ENCODE results near the gene SLC37A1. TPM values are rescaled to one million over a fixed set of nuclear protein-coding genes. Genes with fewer than 3 reads are reported as not detected.

Gene SLC37A1
- total and polyA plus RNA-seq, 4 donors = 2.0 to 7.2 (median 4.3) TPM

GRCh38 chr21:42465803-42466127 lies 47.9 kb upstream of the SLC37A1 start:
- H3K27me3 ChIP-seq (ENCODE audit: control insufficient read depth in 4 of 4, insufficient read depth in 4 of 4, low read length in 3 of 4) = no peaks in the 10 kb centered on the region
- no peak for TF ChIP-seq ATF3 (IDR thresholded peaks at IDR 0.05)
- TF ChIP-seq SP1 (IDR thresholded peaks at IDR 0.05) = no peak
- TF ChIP-seq CTCF (IDR thresholded peaks at IDR 0.05; ENCODE audit: low read depth, low read length, missing input control) = no peak
- no peak for TF ChIP-seq RAD21 (IDR thresholded peaks at IDR 0.05)
- TF ChIP-seq HNF4G (IDR thresholded peaks at IDR 0.05) = no peak
- TF ChIP-seq JUND (IDR thresholded peaks at IDR 0.05) = no peak
- TF ChIP-seq ZBTB33 (IDR thresholded peaks at IDR 0.05) = no peak
- no peak for TF ChIP-seq YY1 (IDR thresholded peaks at IDR 0.05)
- no peak for TF ChIP-seq HNF4A (conservative IDR thresholded peaks at IDR 0.05)
- TF ChIP-seq FOXA1 (IDR thresholded peaks at IDR 0.05) = no peak
- no peak for TF ChIP-seq EGR1 (IDR thresholded peaks at IDR 0.05; ENCODE audit: low read depth in 2 of 2)
- TF ChIP-seq FOXA2 (IDR thresholded peaks at IDR 0.05) = no peak
- no peak for TF ChIP-seq RXRA (IDR thresholded peaks at IDR 0.05)
- no peak for TF ChIP-seq MAX (IDR thresholded peaks at IDR 0.05)
- no peak for TF ChIP-seq REST (IDR thresholded peaks at IDR 0.05)
- TF ChIP-seq NR2F2 (IDR thresholded peaks at IDR 0.05) = no peak
- TF ChIP-seq TAF1 (conservative IDR thresholded peaks at IDR 0.05) = no peak
- H3K27ac ChIP-seq (ENCODE audit: low read depth in 1 of 2, low read length in 2 of 2) = peak overlapping the region in 1 of 2 donors; percentile 36
- DNase-seq (ENCODE audit: low spot score) = no peak
- no peaks in the 10 kb centered on the region for H3K9me3 ChIP-seq (ENCODE audit: control insufficient read depth in 4 of 4, low read length in 3 of 4)
- no peaks in the 10 kb centered on the region for H3K36me3 ChIP-seq (ENCODE audit: control insufficient read depth in 4 of 4, insufficient read depth in 3 of 4, low read depth in 1 of 4, low read length in 3 of 4)
- 94% methylated on average over 3 of the region's 3 CpGs for WGBS
- H3K4me1 ChIP-seq (ENCODE audit: control insufficient read depth in 4 of 4, insufficient read depth in 4 of 4, low read length in 3 of 4) = peaks cover 17 to 23% (median 19%) of the 10 kb centered on the region in 4 donors
- H3K4me3 ChIP-seq (ENCODE audit: low read depth in 1 of 3, low read length in 3 of 3) = no peak overlapping the region
- no peak overlapping the region for H3K9ac ChIP-seq (ENCODE audit: low read depth in 1 of 2, low read length in 2 of 2)

- DNase-seq (ENCODE audit: low spot score) = no peak
- Histone ChIP-seq H3K4me3 (ENCODE audit: low read depth in 1 of 3, low read length in 3 of 3) (no peak overlapping the region), H3K27me3 (ENCODE audit: control insufficient read depth in 4 of 4, insufficient read depth in 4 of 4, low read length in 3 of 4) (no peaks in the 10 kb centered on the region), H3K9me3 (ENCODE audit: control insufficient read depth in 4 of 4, low read length in 3 of 4) (no peaks in the 10 kb centered on the region), H3K27ac (ENCODE audit: low read depth in 1 of 2, low read length in 2 of 2) (no peak overlapping the region), H3K9ac (ENCODE audit: low read depth in 1 of 2, low read length in 2 of 2) (no peak overlapping the region), H3K36me3 (ENCODE audit: control insufficient read depth in 4 of 4, insufficient read depth in 3 of 4, low read depth in 1 of 4, low read length in 3 of 4) (no peaks in the 10 kb centered on the region), H3K4me1 (ENCODE audit: control insufficient read depth in 4 of 4, insufficient read depth in 4 of 4, low read length in 3 of 4) (peaks cover 15 to 23% (median 18%) of the 10 kb centered on the region in 4 donors)
- WGBS = 94% methylated on average over 10 of the region's 10 CpGs
- TF ChIP-seq TAF1 (conservative IDR thresholded peaks at IDR 0.05) (no peak), RAD21 (IDR thresholded peaks at IDR 0.05) (no peak), SP1 (IDR thresholded peaks at IDR 0.05) (no peak), HNF4A (conservative IDR thresholded peaks at IDR 0.05) (no peak), HNF4G (IDR thresholded peaks at IDR 0.05) (no peak), YY1 (IDR thresholded peaks at IDR 0.05) (no peak), ZBTB33 (IDR thresholded peaks at IDR 0.05) (no peak), GABPA (IDR thresholded peaks at IDR 0.05 in 1 of 2, conservative IDR thresholded peaks at IDR 0.05 in 1 of 2) (no peak), FOXA2 (IDR thresholded peaks at IDR 0.05) (no peak), RXRA (IDR thresholded peaks at IDR 0.05) (no peak), REST (IDR thresholded peaks at IDR 0.05) (no peak), FOXA1 (IDR thresholded peaks at IDR 0.05) (no peak), ATF3 (IDR thresholded peaks at IDR 0.05) (no peak)
These were observed 47.0 kb upstream of the SLC37A1 start for GRCh38 chr21:42466700-42467099.

Data from liver (tissue), 9 donors.